ENCODE data around the gene ZNF577.
"Not testable (repeated sequence)": the region's sequence is repeated elsewhere in the genome, so short reads cannot be mapped to it uniquely, and the experiment has no call there.

GRCh38 chr19:51906108-51906507 is 18.4 kb upstream of the ZNF577 start:
- TF ChIP-seq CTCF, POLR2A (IDR thresholded peaks at IDR 0.05): not testable (repeated sequence)
